Measurements from ENCODE around the gene AP2A2.
A peak's percentile ranks its signal among the peaks of the same experiment; 100 is the strongest.

The AP2A2 gene

GRCh38 chr11:1043563-1044096 is 118.0 kb downstream of the AP2A2 start:
- DNase-seq = no peak

- no peak for DNase-seq
These were observed 118.5 kb downstream of the AP2A2 start for GRCh38 chr11:1044160-1044559.

- no peak for DNase-seq
These were observed 122.0 kb downstream of the AP2A2 start for GRCh38 chr11:1047595-1048156.

- no peak for DNase-seq
These were observed 122.9 kb downstream of the AP2A2 start for GRCh38 chr11:1048375-1049070.

GRCh38 chr11:1049071-1049405 is 123.4 kb downstream of the AP2A2 start:
- DNase-seq = no peak

- DNase-seq = no peak
These were observed 123.8 kb downstream of the AP2A2 start for GRCh38 chr11:1049431-1049891.

GRCh38 chr11:1049911-1050580 is 124.4 kb downstream of the AP2A2 start:
- no peak for DNase-seq

- peak; percentile 44 for DNase-seq
These were observed 125.1 kb downstream of the AP2A2 start for GRCh38 chr11:1050581-1051355.

GRCh38 chr11:1051356-1052132 is 125.9 kb downstream of the AP2A2 start:
- DNase-seq = no peak

- DNase-seq = no peak
These were observed 126.7 kb downstream of the AP2A2 start for GRCh38 chr11:1052133-1053011.

- DNase-seq = no peak
These were observed 127.6 kb downstream of the AP2A2 start for GRCh38 chr11:1053121-1053901.

- DNase-seq = peak; percentile 9
These were observed 128.8 kb downstream of the AP2A2 start for GRCh38 chr11:1054143-1055108.

- no peak for DNase-seq
These were observed 129.5 kb downstream of the AP2A2 start for GRCh38 chr11:1055109-1055703.

- no peak for DNase-seq
These were observed 130.5 kb downstream of the AP2A2 start for GRCh38 chr11:1055990-1056771.

- DNase-seq = no peak
These were observed 132.1 kb downstream of the AP2A2 start for GRCh38 chr11:1057806-1058205.

GRCh38 chr11:1059759-1060158 is 134.1 kb downstream of the AP2A2 start:
- no peak for DNase-seq

GRCh38 chr11:1060410-1060809 is 134.7 kb downstream of the AP2A2 start:
- DNase-seq = no peak

Data from fibroblast of skin of back (primary cell).